HUES64 (cell line): ENCODE results near the gene PSME4.
"Not testable (repeated sequence)": the region's sequence is repeated elsewhere in the genome, so short reads cannot be mapped to it uniquely, and the experiment has no call there.

Experiments
- H3K27ac ChIP-seq: 2 replicates; pipeline ENCODE4 v1.7.0; 2013; ENCODE audit warnings: low read depth, low read length, inconsistent platforms
- H3K27me3 ChIP-seq: 2 replicates; pipeline ENCODE4 v1.6.1; 2013; ENCODE audit warnings: mild to moderate bottlenecking, low read length; ENCODE audit not compliant: insufficient read depth
- H3K36me3 ChIP-seq: 2 replicates; pipeline ENCODE4 v1.6.1; 2013; ENCODE audit warnings: mild to moderate bottlenecking, low read length; ENCODE audit not compliant: insufficient read depth
- H3K4me1 ChIP-seq: 2 replicates; pipeline ENCODE4 v1.6.1; 2013; ENCODE audit warnings: mild to moderate bottlenecking, low read length, moderate library complexity; ENCODE audit not compliant: insufficient read depth
- H3K4me3 ChIP-seq: 2 replicates; pipeline ENCODE4 v1.5.1; 2013; ENCODE audit warnings: mild to moderate bottlenecking, low read length, moderate library complexity
- H3K9ac ChIP-seq: 2 replicates; pipeline ENCODE4 v1.6.1; 2013; ENCODE audit warnings: mild to moderate bottlenecking, low read depth, low read length
- H3K9me3 ChIP-seq: 2 replicates; pipeline ENCODE4 v1.6.1; 2013; ENCODE audit warnings: low read depth, low read length; ENCODE audit not compliant: insufficient read depth
- WGBS: fragments of 150-250, 120-280 bp; methylation state at CpG from one replicate; pipeline ENCODE4 v1.1.7; 2013; ENCODE audit warnings: missing lambda C conversion rate; 5-methylcytosine and 5-hydroxymethylcytosine counted together

The PSME4 gene

GRCh38 chr2:53958443-53958842, 12.3 kb downstream of the PSME4 start:
- WGBS: 95% methylated on average over 2 of the region's 2 CpGs
- H3K27me3 ChIP-seq: no peaks in the 10 kb centered on the region
- no peaks in the 10 kb centered on the region for H3K9me3 ChIP-seq
- H3K4me3 ChIP-seq: no peak overlapping the region
- peaks cover 37% of the 10 kb centered on the region for H3K4me1 ChIP-seq
- H3K9ac ChIP-seq: no peak overlapping the region
- no peaks in the 10 kb centered on the region for H3K36me3 ChIP-seq
- no peak overlapping the region for H3K27ac ChIP-seq

- no peak overlapping the region for H3K4me3 ChIP-seq
- no peaks in the 10 kb centered on the region for H3K27me3 ChIP-seq
- no peak overlapping the region for H3K27ac ChIP-seq
- H3K9me3 ChIP-seq: no peaks in the 10 kb centered on the region
- no peak overlapping the region for H3K9ac ChIP-seq
- 74% methylated on average over 4 of the region's 4 CpGs for WGBS
- peaks cover 5% of the 10 kb centered on the region for H3K4me1 ChIP-seq
- peaks cover 12% of the 10 kb centered on the region for H3K36me3 ChIP-seq
These were observed 18.3 kb downstream of the PSME4 start for GRCh38 chr2:53952519-53952918.

GRCh38 chr2:53949457-53949856, 21.3 kb downstream of the PSME4 start:
- 100% methylated on average over 1 of the region's 1 CpG for WGBS
- Histone ChIP-seq H3K27me3 (no peaks in the 10 kb centered on the region), H3K27ac (no peak overlapping the region), H3K4me1 (no peaks in the 10 kb centered on the region; the same call in 1 of the 2 replicates), H3K36me3 (peaks cover 41% of the 10 kb centered on the region), H3K4me3 (no peak overlapping the region), H3K9ac (no peak overlapping the region), H3K9me3 (no peaks in the 10 kb centered on the region)

- Histone ChIP-seq H3K9me3 (no peaks in the 10 kb centered on the region), H3K4me1 (no peaks in the 10 kb centered on the region), H3K9ac (no peak overlapping the region), H3K4me3 (no peak overlapping the region), H3K36me3 (peaks cover 75% of the 10 kb centered on the region), H3K27ac (no peak overlapping the region), H3K27me3 (no peaks in the 10 kb centered on the region)
- 100% methylated on average over 1 of the region's 1 CpG for WGBS
These were observed 25.3 kb downstream of the PSME4 start for GRCh38 chr2:53945538-53945937.

GRCh38 chr2:53944542-53944941, 26.3 kb downstream of the PSME4 start:
- peaks cover 85% of the 10 kb centered on the region for H3K36me3 ChIP-seq
- no peak overlapping the region for H3K9ac ChIP-seq

GRCh38 chr2:53942280-53942679, 28.5 kb downstream of the PSME4 start:
- no CpG with 5 or more reads among the region's 1 CpG for WGBS
- H3K36me3 ChIP-seq: peaks cover 94% of the 10 kb centered on the region
- H3K27ac ChIP-seq: no peak overlapping the region
- no peaks in the 10 kb centered on the region for H3K4me1 ChIP-seq
- no peak overlapping the region for H3K9ac ChIP-seq
- H3K9me3 ChIP-seq: no peaks in the 10 kb centered on the region
- no peak overlapping the region for H3K4me3 ChIP-seq
- H3K27me3 ChIP-seq: no peaks in the 10 kb centered on the region

More at GRCh38 chr2:53944542-53944941, 26.3 kb downstream of the PSME4 start:
- no CpG with 5 or more reads among the region's 1 CpG for WGBS
- H3K27me3 ChIP-seq: no peaks in the 10 kb centered on the region
- H3K4me3 ChIP-seq: no peak overlapping the region
- no peaks in the 10 kb centered on the region for H3K9me3 ChIP-seq
- no peaks in the 10 kb centered on the region for H3K4me1 ChIP-seq
- no peak overlapping the region for H3K27ac ChIP-seq

- Histone ChIP-seq H3K4me3 (no peak overlapping the region), H3K27me3 (no peaks in the 10 kb centered on the region), H3K27ac (no peak overlapping the region), H3K36me3 (peaks cover 94% of the 10 kb centered on the region), H3K9ac (no peak overlapping the region), H3K4me1 (no peaks in the 10 kb centered on the region), H3K9me3 (no peaks in the 10 kb centered on the region)
- 97% methylated on average over 5 of the region's 5 CpGs for WGBS
These were observed 29.0 kb downstream of the PSME4 start for GRCh38 chr2:53941749-53942148.

- no peak overlapping the region for H3K27ac ChIP-seq
- H3K4me3 ChIP-seq: no peak overlapping the region
- no peaks in the 10 kb centered on the region for H3K4me1 ChIP-seq
- no peaks in the 10 kb centered on the region for H3K9me3 ChIP-seq
- H3K27me3 ChIP-seq: no peaks in the 10 kb centered on the region
- no peak overlapping the region for H3K9ac ChIP-seq
- peaks cover 94% of the 10 kb centered on the region for H3K36me3 ChIP-seq
- WGBS: 94% methylated on average over 4 of the region's 4 CpGs
These were observed 31.1 kb downstream of the PSME4 start for GRCh38 chr2:53939656-53940055.

GRCh38 chr2:53938904-53939303, 31.9 kb downstream of the PSME4 start:
- 88% methylated on average over 1 of the region's 3 CpGs for WGBS
- H3K36me3 ChIP-seq: peaks cover 96% of the 10 kb centered on the region
- no peaks in the 10 kb centered on the region for H3K9me3 ChIP-seq
- no peaks in the 10 kb centered on the region for H3K27me3 ChIP-seq
- H3K4me1 ChIP-seq: no peaks in the 10 kb centered on the region
- no peak overlapping the region for H3K27ac ChIP-seq
- no peak overlapping the region for H3K4me3 ChIP-seq
- no peak overlapping the region for H3K9ac ChIP-seq

- Histone ChIP-seq H3K9ac (no peak overlapping the region), H3K9me3 (no peaks in the 10 kb centered on the region), H3K4me3 (no peak overlapping the region), H3K36me3 (peaks cover 97% of the 10 kb centered on the region), H3K27me3 (no peaks in the 10 kb centered on the region), H3K27ac (no peak overlapping the region), H3K4me1 (no peaks in the 10 kb centered on the region)
- WGBS: 94% methylated on average over 8 of the region's 8 CpGs
These were observed 37.5 kb downstream of the PSME4 start for GRCh38 chr2:53933329-53933728.

GRCh38 chr2:53926321-53926720, 44.5 kb downstream of the PSME4 start:
- not testable (repeated sequence) for H3K4me1 ChIP-seq, H3K27ac ChIP-seq, H3K27me3 ChIP-seq, H3K4me3 ChIP-seq, H3K9me3 ChIP-seq, H3K9ac ChIP-seq
- H3K36me3 ChIP-seq: peaks cover 91% of the 10 kb centered on the region
- WGBS: 97% methylated on average over 8 of the region's 8 CpGs

GRCh38 chr2:53913721-53914120, 57.1 kb downstream of the PSME4 start:
- Histone ChIP-seq H3K4me1 (no peaks in the 10 kb centered on the region), H3K9ac (no peak overlapping the region), H3K27me3 (no peaks in the 10 kb centered on the region), H3K27ac (no peak overlapping the region), H3K4me3 (no peak overlapping the region), H3K36me3 (peaks cover 79% of the 10 kb centered on the region), H3K9me3 (no peaks in the 10 kb centered on the region)
- WGBS: 91% methylated on average over 3 of the region's 3 CpGs
